Activated CD4-positive, alpha-beta T cell treated with anti-CD3 and anti-CD28 coated beads, Interleukin-2, amount 50 U/mL, for 48 hours (primary cell): ENCODE measurements around the gene MC3R.
"Not testable (repeated sequence)": the region's sequence is repeated elsewhere in the genome, so short reads cannot be mapped to it uniquely, and the experiment has no call there.

Experiments used
- DNase-seq, 2 experiments: peaks; one replicate each; pipeline ENCODE4 v3.0.0-alpha.2; 2020

MC3R gene

DNA sequence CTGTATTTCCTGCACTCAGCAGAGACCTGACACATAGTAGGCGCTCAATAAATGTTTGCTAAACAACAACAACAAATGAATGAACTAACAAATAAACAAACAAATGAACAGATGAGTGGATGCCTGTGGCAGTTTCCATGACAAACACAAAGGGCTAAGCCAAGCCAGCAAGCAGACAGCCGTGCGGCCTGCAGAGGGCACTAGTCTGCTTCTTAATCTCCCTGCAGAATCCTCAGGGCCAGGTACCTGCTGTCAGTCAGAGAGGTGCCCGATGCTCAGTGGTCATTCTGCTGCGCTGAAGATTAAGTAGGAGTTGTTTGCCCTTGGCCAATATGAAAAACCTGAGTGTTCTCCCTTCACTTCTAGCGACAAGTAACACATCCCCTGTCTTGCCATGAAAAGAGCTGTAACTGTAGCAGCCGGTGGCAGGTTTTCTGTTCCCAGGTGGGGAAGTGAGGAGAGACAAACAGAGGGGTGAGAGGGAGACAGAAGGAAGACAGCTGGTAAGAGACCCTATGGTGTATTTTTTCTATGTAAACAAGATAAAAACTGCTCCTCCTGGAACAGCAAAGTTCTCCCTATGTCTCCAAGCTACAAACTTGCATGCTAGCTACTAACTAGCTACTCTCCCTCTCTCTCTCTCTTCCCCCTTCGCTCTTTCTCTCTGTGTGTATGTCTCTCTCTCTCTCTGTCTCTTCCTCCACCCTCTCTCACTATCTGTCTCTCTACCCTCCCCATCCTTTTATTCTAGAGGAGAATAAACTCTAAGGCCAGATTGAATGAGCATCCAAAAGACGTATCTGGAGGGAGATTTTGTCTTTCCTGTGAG lies at the start of gene MC3R:
Gene MC3R, plus strand, starts transcription at position 779 of the 829 bp plus-strand sequence. CDS start 112 bp downstream, outside the sequence.
- peak; percentile 50 to 54 for DNase-seq

GRCh38 chr20:56200456-56200855 lies 48.1 kb upstream of the MC3R start:
- DNase-seq, result no peak

DNA sequence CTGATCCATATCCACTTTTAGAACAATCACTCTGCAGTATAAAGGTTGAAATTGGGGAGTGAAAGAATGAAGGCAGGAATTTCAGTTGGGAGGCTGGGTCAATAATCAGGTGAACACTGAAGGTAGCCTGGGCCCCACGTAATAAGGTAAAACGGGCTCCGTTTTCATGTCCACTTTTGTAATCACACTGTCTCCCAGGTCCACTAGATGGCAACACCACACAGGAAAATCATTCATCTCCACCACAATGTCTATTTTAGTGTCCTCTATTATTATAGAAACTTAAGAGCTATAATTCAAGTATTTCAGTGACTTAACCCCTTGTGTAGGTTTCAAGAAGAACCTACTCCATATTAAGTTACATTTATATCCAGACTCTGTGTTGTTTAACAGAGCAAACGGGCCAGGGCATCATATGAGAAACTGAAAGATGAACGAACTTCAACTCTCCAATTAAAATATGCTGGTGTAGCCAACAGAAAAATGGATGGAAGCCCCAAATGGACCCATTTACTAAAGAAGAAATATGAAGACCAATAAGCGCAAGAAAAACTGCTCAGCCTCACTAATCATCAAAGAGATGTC lies 45.9 kb upstream of the MC3R start:
- DNase-seq, result no peak

GRCh38 chr20:56204206-56204605 lies 44.3 kb upstream of the MC3R start:
- no peak for DNase-seq

DNA sequence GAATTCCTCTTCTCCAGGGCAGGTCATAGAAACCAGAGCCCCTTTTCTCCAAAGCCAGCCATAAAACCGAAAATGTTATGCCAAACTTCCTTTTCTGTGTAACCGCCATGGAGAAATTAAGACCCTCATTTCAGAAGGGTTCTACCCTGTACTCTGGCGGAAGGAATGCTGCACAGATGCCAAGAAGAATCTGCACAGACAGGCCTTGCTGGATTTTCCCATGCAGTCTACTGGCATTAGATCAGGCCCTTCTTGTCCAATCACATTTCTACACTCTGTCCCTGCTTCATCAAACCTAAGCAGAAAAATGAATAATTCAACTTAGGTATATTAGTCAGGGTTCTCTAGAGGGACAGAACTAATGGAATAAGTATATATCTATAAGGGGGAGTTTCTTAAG lies 43.2 kb upstream of the MC3R start:
- DNase-seq, result no peak

DNA sequence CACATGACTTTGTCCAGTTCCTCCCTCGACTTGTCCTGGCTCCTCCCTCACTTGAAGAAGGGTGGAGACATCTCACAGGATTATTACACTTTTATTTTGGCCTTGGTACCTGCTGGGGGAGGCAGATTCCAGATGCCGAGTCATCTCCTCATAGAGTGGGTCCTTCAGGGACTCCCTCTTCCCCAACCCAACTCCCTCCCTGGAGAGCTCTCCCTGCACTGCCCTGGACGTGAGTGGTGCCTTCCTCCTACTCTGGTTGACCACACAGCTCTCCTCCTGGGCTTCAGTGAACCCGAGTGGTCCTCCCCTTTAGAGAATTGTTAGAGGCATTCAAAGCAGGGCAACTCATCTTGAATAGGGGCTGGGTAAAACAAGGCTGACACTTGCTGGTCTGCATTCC lies 40.9 kb upstream of the MC3R start:
- no peak for DNase-seq

DNA sequence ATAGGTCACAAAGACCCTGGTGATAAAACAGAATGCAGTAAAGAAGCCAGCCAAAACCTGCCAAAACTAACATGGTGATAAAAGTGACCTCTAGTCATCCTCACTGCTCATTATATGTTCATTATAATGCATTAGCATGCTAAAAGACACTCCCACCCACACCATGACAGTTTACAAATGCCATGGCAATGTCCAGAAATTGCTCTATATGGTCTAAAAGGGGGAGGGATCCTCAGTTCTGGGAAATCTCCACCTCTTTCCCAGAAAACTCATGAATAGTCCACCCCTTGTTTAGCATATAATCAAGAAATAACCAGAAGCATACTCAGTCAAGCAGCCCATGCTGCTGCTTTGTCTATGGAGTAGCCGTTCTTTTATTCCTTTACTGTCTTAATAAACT lies 40.4 kb upstream of the MC3R start:
- DNase-seq, result no peak

DNA sequence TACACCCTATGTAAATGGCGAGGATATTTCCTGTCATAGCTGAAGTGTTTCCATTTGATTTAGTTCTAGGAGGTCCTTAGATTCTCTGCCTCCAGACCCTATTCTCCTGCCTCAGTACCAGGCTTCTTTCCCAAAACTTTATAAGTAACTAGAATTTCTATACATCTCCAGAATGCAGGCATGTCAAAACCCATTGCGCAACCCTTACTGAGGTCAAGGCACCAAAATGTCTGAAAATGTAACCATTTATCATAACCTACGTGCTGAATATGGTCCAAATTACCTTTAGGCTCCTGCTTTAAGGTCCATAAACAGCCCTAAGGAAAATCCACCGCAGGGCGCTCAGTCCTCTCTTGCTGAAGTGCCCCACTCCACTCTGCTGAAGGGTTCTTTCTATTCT lies 37.5 kb upstream of the MC3R start:
- no peak for DNase-seq

- DNase-seq, result no peak
These were observed 36.4 kb upstream of the MC3R start for GRCh38 chr20:56212091-56212490.

DNA sequence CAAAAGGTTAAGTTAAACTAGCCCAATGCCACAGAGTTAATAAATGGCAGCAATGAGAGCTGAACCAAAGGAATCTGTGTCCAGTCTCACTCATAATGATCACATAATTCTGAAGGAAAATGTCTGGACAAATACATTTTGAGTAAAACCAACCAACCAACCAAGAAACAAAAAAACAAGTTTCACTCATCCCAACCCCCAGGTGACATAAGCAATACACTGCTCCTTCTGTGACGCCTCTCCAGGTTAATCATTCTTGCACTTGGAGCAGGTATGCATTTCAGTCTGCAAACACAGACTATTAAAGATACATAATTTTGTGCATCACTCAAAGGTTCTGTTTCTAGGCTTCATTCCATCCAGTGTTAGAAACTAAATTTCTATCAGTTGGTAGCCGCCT lies 35.2 kb upstream of the MC3R start:
- no peak for DNase-seq

- DNase-seq, result no peak
These were observed 33.4 kb upstream of the MC3R start for GRCh38 chr20:56215115-56215514.

DNA sequence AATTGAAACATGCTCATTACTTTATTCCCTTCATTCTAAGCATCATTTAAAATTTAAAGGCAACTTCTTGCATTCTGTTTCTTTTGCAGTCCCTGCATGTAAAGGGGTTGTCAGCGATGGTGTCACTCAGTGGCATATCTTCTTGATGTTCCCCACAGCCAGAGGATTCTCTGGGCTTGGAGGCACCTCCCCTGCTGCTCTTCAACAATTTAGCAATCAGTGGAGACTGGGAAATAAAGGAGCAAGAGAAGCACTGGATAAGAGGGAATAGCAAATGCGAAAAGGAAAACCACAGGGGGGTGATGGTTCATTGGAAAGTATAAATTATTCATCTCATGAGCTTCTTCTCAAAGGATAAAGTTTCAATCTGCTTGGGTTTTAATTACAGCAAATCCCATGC lies 30.7 kb upstream of the MC3R start:
- DNase-seq, result no peak

GRCh38 chr20:56221186-56221585 lies 27.3 kb upstream of the MC3R start:
- not testable (repeated sequence) for DNase-seq

DNA sequence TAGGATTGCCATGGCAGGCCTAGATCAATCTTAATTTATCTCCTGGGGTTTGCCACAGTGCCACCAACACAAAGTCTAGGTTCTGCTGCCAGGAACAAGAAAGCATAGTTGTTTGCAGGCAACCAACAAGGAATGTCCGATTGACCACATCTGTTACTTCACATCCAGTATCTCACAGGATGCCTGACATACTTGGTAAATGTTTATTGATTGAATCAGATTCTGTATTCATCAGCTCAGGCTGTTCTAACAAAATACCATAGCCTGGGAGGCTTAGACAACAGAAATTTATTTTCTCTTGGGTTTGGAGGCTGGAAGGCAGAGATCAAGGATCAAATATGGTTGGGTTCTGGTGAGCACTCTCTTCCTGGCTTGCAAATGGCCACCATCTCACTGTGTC lies 26.3 kb upstream of the MC3R start:
- no peak for DNase-seq

- no peak for DNase-seq
These were observed 25.6 kb upstream of the MC3R start for GRCh38 chr20:56222945-56223344.

- no peak for DNase-seq
These were observed 25.2 kb upstream of the MC3R start for GRCh38 chr20:56223352-56223751.

GRCh38 chr20:56228021-56228420 lies 20.5 kb upstream of the MC3R start:
- DNase-seq, result no peak

DNA sequence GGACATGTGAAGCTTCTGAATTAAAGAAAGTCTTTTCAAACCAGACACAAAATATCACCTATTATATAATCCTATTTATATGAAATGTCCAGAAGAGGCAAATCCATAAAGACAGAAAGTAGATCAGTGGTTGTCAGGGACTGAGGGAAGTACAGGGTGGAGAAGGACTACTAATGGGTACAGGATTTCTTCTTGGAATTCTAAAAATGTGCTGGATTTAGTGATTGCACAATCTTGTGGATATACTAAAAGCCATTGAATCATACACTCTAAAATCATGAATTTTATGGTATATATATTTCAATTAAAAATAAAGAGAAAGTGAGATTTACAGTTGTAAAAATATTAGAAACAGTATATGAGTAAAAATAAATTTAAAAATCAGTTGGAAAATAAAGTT lies 18.7 kb upstream of the MC3R start:
- no peak for DNase-seq

GRCh38 chr20:56234110-56234509 lies 14.4 kb upstream of the MC3R start:
- no peak for DNase-seq

GRCh38 chr20:56237335-56237734 lies 11.2 kb upstream of the MC3R start:
- DNase-seq, result no peak

DNA sequence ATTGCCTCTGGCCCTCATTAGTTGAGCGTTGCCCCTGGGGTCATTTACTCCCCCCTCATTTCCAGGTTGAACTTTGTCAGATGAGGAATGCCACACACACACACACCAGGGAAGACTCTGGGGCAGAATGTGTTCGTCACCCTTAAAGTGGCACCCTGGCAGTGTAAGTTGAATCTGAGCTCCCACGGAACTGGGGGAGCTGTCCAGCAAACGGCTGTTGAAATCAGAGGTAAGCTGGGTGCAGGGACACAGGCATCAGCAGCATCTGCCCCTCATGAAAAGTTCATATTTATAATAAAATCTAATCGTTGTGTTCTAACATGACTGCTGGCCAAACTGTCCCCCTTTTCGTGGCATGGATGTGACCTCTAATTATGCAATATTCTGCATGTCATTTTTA lies 4.3 kb upstream of the MC3R start:
- DNase-seq, result no peak

DNA sequence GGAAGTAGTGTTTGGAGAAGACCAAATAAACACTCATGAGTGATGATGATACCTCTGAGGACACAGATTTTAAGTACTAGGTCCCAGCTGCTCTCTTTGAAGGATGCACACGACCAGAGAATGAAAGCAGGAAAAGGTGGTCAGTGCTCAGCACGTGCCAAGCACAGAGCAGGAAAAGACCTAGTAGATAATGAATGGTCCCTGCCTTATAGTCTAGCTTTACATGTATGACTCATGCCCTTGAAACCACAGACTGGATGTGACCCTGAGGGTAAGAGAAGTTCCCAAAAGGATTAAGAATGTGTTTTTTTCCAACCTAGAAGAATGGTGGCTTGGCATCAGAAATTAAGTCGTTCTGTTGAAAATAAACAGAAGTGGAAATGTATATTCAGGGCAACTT lies 2.8 kb upstream of the MC3R start:
- no peak for DNase-seq

GRCh38 chr20:56249244-56249955 lies 868 bp downstream of the MC3R start:
- DNase-seq, result peak; percentile 31 to 36

DNA sequence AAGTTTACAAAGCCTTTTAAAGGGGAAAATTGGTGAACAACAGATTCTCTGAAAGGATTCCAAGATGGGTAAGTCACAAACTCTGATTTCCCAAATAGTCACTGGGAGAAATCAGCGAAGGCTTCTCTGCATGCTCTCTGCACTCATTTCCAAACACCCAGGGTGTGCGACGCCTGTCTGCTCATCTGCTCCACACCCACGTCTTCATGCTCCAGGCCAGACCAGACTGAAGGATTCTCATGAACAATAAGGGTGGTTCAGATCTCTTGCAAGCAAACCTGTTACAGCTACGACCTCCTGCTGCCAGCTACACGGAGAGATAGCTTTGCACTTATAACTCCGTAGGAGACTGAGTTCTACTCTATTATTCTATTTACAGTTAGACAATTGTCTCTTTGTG lies 1.4 kb downstream of the MC3R start:
- DNase-seq, result no peak
